ENCODE results near the gene ESM1. TPM values are rescaled to one million over a fixed set of nuclear protein-coding genes. Genes with fewer than 3 reads are reported as not detected.

The ESM1 gene
- total RNA-seq, 2 experiments from 2014 or later = 0.20 to 0.47 TPM

- TF ChIP-seq CTCF (IDR thresholded peaks at IDR 0.05) = peak; percentile 53
Observed at GRCh38 chr5:54959673-54960418, 25.5 kb downstream of the ESM1 start.

GRCh38 chr5:54956922-54957321 is 28.5 kb downstream of the ESM1 start:
- ATAC-seq (no peak), DNase-seq (no peak)
- TF ChIP-seq CTCF (IDR thresholded peaks at IDR 0.05) = no peak
- intact Hi-C loops (cut with micrococcal nuclease) = loop anchor here (5.0 kb wide), 1 partner anchor 50 kb away; no protein-coding TSS in a partner anchor
- Mint-ChIP-seq H3K27me3 (peaks cover 4% of the 10 kb centered on the region), H3K9me3 (peaks cover 6% of the 10 kb centered on the region), H3K4me1 (ENCODE audit: low read depth) (no peaks in the 10 kb centered on the region), H3K4me3 (no peak overlapping the region), H3K36me3 (ENCODE audit: low read depth) (peaks cover 1% of the 10 kb centered on the region), H3K27ac (no peak overlapping the region)
- ChIA-PET POLR2A (no interaction called here), CTCF (interaction anchor here (1.0 to 9.0 kb wide), 6 partner anchors 9 to 206 kb away, joined by 3 to 97 read pairs (median 8); partner anchors contain the start of gene GPX8)

More at GRCh38 chr5:54959673-54960418, 25.5 kb downstream of the ESM1 start:
- H3K27ac Mint-ChIP-seq = no peak overlapping the region
- intact Hi-C loops (cut with micrococcal nuclease) = loop anchor here (5.0 kb wide), 1 partner anchor 53 kb away; no protein-coding TSS in a partner anchor
- H3K9me3 Mint-ChIP-seq = no peaks in the 10 kb centered on the region
- H3K4me3 Mint-ChIP-seq = no peak overlapping the region
- ChIA-PET POLR2A (interaction anchor here (0.7 to 1.1 kb wide), 2 partner anchors 29 to 166 kb away, joined by 3 to 4 read pairs; no protein-coding TSS in a partner anchor), CTCF (interaction anchor here (0.6 to 9.0 kb wide), 32 partner anchors 10 to 1936 kb away, joined by 3 to 97 read pairs (median 4); partner anchors contain the start of genes ESM1 and GPX8)
- DNase-seq (peak; percentile 72), ATAC-seq (no peak)
- peaks cover 2% of the 10 kb centered on the region for H3K4me1 Mint-ChIP-seq (ENCODE audit: low read depth)
- H3K36me3 Mint-ChIP-seq (ENCODE audit: low read depth) = peaks cover 1% of the 10 kb centered on the region
- H3K27me3 Mint-ChIP-seq = peaks cover 4% of the 10 kb centered on the region

- CTCF ChIA-PET = interaction anchor here (0.8 to 4.9 kb wide), 6 partner anchors 9 to 199 kb away, joined by 3 to 97 read pairs (median 4); no protein-coding TSS in a partner anchor
- no peak for TF ChIP-seq CTCF (IDR thresholded peaks at IDR 0.05)
- POLR2A ChIA-PET = no interaction called here
- Mint-ChIP-seq H3K36me3 (ENCODE audit: low read depth) (no peaks in the 10 kb centered on the region), H3K27me3 (no peaks in the 10 kb centered on the region), H3K27ac (no peak overlapping the region), H3K9me3 (no peaks in the 10 kb centered on the region), H3K4me3 (no peak overlapping the region), H3K4me1 (ENCODE audit: low read depth) (no peaks in the 10 kb centered on the region)
- ATAC-seq = no peak
- intact Hi-C loops (cut with micrococcal nuclease) = no loop called here
- DNase-seq = no peak
Observed at GRCh38 chr5:54947187-54947586, 38.2 kb downstream of the ESM1 start.

GRCh38 chr5:54946306-54946819 is 39.0 kb downstream of the ESM1 start:
- H3K4me1 Mint-ChIP-seq (ENCODE audit: low read depth) = no peaks in the 10 kb centered on the region
- H3K27ac Mint-ChIP-seq = no peak overlapping the region
- ChIA-PET CTCF (interaction anchor here (0.9 to 4.6 kb wide), 5 partner anchors 11 to 200 kb away, joined by 3 to 97 read pairs (median 13); no protein-coding TSS in a partner anchor), POLR2A (no interaction called here)
- no peaks in the 10 kb centered on the region for H3K36me3 Mint-ChIP-seq (ENCODE audit: low read depth)
- ATAC-seq (no peak), DNase-seq (no peak)
- H3K4me3 Mint-ChIP-seq = no peak overlapping the region
- H3K27me3 Mint-ChIP-seq = peaks cover 1% of the 10 kb centered on the region
- intact Hi-C loops (cut with micrococcal nuclease) = no loop called here
- H3K9me3 Mint-ChIP-seq = no peaks in the 10 kb centered on the region
- TF ChIP-seq CTCF (IDR thresholded peaks at IDR 0.05) = no peak

Measured in activated CD8-positive, alpha-beta T cell treated with anti-CD3 and anti-CD28 coated beads for 36 hours (primary cell).